Progenitor cell of endocrine pancreas (in vitro differentiated cells): ENCODE results near the gene ADAMTS2. TPM values are rescaled to one million over a fixed set of nuclear protein-coding genes. Genes with fewer than 3 reads are reported as not detected.

Source experiments
- DNase-seq: peaks from one replicate; pipeline ENCODE4 v3.0.0; 2021; ENCODE audit warnings: low spot score; ENCODE audit not compliant: unreplicated experiment
- H3K27ac Mint-ChIP-seq: 2 replicates; pipeline ENCODE4 v1.8.0; 2021; ENCODE audit warnings: mild to moderate bottlenecking, moderate library complexity, mixed read lengths
- H3K27me3 Mint-ChIP-seq: 2 replicates; pipeline ENCODE4 v1.8.0; 2021; ENCODE audit warnings: mixed read lengths
- H3K36me3 Mint-ChIP-seq: 2 replicates; pipeline ENCODE4 v1.8.0; 2022; ENCODE audit warnings: mixed read lengths; ENCODE audit not compliant: insufficient read depth
- H3K4me1 Mint-ChIP-seq: 2 replicates; pipeline ENCODE4 v1.8.0; 2021; ENCODE audit warnings: low read depth, mixed read lengths
- H3K4me3 Mint-ChIP-seq: 2 replicates; pipeline ENCODE4 v1.8.0; 2021; ENCODE audit warnings: low read depth, mild to moderate bottlenecking, moderate library complexity, mixed read lengths
- H3K9me3 Mint-ChIP-seq: 2 replicates; pipeline ENCODE4 v1.8.0; 2021; ENCODE audit warnings: low read depth, mixed read lengths
- total RNA-seq: library from RNA; stranded (reverse); gene quantifications from 2 replicates; pipeline ENCODE4 v1.2.1, GENCODE V29; 2021
- TF ChIP-seq, protein P1 (sequence below): fragments of 200-600 bp; sonication (generic); IDR thresholded peaks from one replicate; pipeline ENCODE4 v1.5.0; 2021; ENCODE audit warnings: antibody characterized with exemption, mild to moderate bottlenecking; ENCODE audit not compliant: unreplicated experiment

ADAMTS2 gene
- total RNA-seq, 1 donor from 2014 or later: 2.5 TPM

DNA sequence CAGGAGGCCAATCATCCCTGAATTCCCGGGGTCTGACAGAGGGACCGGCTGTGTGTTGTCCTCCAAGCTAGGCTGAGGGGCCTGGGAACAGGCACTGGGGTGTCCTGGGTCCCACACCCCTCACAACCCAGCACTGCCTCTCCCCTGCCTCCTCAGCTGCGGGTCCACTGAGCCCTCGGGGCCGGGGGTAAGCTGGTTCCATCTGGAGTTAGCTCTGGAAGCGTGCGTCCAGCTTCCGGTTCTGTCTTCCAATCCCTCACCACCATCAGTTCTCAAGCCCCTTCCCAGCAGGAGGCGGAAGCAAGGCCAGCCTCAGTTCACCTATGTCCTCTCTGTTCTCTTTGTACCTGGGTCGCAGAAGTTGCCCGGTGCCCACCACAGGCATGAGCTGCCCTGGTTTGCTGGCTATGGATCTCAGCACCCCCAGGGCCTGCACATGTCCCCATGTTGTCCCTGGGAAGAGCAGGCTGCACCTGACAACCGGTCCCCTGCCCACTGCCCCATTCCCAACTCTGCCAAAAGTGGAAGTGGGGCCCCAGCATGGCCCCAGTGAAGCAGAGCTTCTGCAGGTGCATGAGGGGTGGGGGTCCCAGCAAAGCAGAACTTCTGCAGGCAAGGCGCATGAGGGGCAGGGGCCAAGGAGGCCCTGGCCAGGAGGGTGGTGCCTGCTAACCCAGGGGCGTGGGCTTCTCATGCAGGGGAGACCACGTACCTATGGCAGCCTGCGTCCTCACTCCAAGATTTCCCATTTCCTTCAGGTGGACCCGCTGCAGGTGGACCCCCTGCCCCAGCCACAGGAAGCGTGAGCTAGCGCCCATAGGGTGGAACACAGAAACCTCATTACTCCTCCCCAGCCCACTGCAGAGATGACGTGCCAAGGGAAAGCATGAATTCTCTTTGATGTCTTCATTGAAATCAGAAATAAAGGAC lies 173.2 kb downstream of the ADAMTS2 start:
- no peaks in the 10 kb centered on the region for H3K4me1 Mint-ChIP-seq
- H3K36me3 Mint-ChIP-seq: no peaks in the 10 kb centered on the region
- H3K4me3 Mint-ChIP-seq: no peak overlapping the region
- DNase-seq: no peak
- TF ChIP-seq, protein P1, sequence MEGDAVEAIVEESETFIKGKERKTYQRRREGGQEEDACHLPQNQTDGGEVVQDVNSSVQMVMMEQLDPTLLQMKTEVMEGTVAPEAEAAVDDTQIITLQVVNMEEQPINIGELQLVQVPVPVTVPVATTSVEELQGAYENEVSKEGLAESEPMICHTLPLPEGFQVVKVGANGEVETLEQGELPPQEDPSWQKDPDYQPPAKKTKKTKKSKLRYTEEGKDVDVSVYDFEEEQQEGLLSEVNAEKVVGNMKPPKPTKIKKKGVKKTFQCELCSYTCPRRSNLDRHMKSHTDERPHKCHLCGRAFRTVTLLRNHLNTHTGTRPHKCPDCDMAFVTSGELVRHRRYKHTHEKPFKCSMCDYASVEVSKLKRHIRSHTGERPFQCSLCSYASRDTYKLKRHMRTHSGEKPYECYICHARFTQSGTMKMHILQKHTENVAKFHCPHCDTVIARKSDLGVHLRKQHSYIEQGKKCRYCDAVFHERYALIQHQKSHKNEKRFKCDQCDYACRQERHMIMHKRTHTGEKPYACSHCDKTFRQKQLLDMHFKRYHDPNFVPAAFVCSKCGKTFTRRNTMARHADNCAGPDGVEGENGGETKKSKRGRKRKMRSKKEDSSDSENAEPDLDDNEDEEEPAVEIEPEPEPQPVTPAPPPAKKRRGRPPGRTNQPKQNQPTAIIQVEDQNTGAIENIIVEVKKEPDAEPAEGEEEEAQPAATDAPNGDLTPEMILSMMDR: no peak
- peaks cover 33% of the 10 kb centered on the region for H3K27me3 Mint-ChIP-seq
- H3K27ac Mint-ChIP-seq: no peak overlapping the region
- no peaks in the 10 kb centered on the region for H3K9me3 Mint-ChIP-seq

DNA sequence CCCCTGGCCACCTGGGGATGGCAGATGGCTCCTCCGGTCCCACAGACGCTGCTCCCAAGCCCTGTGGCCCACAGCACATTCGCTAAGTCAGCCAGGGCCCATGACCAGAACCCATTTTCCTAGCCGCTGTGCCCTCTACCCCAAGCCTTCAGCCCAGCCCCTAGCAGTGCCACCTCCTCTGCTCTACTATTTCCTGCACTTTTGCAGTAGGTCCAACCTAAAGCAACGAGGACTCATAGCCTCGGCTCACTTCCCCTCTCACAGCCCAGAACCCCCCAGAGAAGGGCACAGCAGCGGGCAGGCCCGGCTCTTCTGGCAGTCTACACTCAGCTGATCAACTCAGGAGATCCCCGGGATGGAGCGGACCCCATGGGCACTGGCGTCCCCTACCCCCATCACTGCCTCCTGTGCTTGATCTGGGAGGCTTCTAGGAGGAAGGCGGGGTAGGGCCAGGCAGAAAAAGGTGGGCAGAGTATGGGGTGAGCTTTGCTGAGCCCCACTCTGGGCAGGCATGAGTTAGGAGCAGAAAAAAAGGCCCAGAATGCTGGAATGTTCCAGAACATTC lies 173.9 kb downstream of the ADAMTS2 start:
- Mint-ChIP-seq H3K9me3 (no peaks in the 10 kb centered on the region), H3K36me3 (no peaks in the 10 kb centered on the region), H3K4me1 (no peaks in the 10 kb centered on the region), H3K27me3 (peaks cover 27% of the 10 kb centered on the region), H3K4me3 (no peak overlapping the region), H3K27ac (no peak overlapping the region)
- DNase-seq: no peak
- TF ChIP-seq, protein P1: no peak

DNA sequence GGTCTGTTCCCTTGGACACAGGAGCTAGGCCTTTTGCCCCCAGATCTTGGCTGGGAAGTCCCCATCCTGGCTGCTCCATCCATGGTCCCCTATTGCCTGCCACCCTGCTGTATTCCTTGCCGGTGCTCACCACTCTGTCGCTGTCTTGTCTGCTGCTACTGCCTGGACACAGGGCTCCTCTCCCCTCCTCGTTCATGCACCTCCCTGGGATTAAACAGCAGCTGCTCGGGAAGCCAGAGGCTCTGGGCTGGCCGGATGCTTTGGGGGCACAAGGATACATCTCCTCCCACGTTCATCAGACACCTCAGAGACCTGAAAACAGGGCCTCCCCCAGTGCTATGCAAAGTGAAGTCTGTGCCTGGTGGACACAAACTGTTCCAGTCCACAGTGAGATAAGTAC lies 174.7 kb downstream of the ADAMTS2 start:
- no peak for DNase-seq
- Mint-ChIP-seq H3K4me3 (no peak overlapping the region), H3K4me1 (no peaks in the 10 kb centered on the region), H3K36me3 (no peaks in the 10 kb centered on the region), H3K9me3 (no peaks in the 10 kb centered on the region), H3K27me3 (peaks cover 21% of the 10 kb centered on the region), H3K27ac (no peak overlapping the region)
- TF ChIP-seq, protein P1: no peak

DNA sequence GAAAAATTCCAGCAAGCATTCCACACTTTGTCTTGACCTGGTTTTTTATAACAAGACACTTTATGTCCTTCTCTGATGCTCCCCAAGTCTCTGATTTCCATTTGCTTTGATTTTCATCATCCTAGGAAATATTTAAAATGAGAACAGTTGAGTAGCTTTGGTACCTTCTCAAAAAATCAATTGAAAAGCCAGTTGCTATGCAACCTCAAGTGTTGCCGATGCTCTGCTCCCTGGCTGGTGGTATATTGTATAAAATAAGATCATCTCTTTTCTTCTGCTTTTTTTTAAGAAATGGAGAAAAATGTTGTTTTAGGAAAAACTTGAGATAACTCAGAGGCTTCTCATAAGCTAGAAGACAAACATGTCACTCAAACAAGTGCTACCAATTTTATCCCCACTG lies 175.4 kb downstream of the ADAMTS2 start:
- Mint-ChIP-seq H3K27ac (no peak overlapping the region), H3K4me1 (no peaks in the 10 kb centered on the region), H3K27me3 (peaks cover 19% of the 10 kb centered on the region), H3K4me3 (no peak overlapping the region), H3K36me3 (no peaks in the 10 kb centered on the region), H3K9me3 (no peaks in the 10 kb centered on the region)
- no peak for DNase-seq
- TF ChIP-seq, protein P1: no peak

DNA sequence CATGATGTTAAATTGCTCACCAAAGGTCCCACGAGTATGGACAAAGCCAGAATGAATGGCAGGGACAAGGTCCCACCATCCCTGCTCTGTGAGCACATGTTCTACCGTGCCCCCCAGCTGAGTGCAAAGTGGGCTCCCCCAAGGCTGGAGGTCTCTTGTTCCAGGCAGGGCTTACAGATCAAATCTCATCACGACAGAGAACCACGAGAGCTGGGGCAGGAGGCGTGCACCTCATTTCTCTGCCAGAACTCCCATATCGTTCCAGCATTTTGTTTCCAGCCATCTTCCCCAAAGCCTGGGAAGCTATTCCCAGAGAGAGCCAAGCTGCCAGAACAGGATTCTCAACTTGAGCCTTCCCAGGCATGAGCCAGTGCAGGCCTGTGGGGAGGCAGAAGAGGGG lies 176.6 kb downstream of the ADAMTS2 start:
- Mint-ChIP-seq H3K9me3 (no peaks in the 10 kb centered on the region), H3K4me3 (no peak overlapping the region), H3K27me3 (peaks cover 22% of the 10 kb centered on the region), H3K36me3 (no peaks in the 10 kb centered on the region), H3K4me1 (no peaks in the 10 kb centered on the region), H3K27ac (no peak overlapping the region)
- no peak for DNase-seq
- TF ChIP-seq, protein P1: no peak
